GM19043 (cell line): ENCODE results near the gene NKD2.
"Not testable (repeated sequence)": the region's sequence is repeated elsewhere in the genome, so short reads cannot be mapped to it uniquely, and the experiment has no call there.

ENCODE experiments used
- ATAC-seq: cut with Tn5 transposase; IDR thresholded peaks from one replicate; pipeline ENCODE4 v1.9.1; 2021; ENCODE audit warnings: low read depth; ENCODE audit not compliant: unreplicated experiment

The NKD2 gene

DNA sequence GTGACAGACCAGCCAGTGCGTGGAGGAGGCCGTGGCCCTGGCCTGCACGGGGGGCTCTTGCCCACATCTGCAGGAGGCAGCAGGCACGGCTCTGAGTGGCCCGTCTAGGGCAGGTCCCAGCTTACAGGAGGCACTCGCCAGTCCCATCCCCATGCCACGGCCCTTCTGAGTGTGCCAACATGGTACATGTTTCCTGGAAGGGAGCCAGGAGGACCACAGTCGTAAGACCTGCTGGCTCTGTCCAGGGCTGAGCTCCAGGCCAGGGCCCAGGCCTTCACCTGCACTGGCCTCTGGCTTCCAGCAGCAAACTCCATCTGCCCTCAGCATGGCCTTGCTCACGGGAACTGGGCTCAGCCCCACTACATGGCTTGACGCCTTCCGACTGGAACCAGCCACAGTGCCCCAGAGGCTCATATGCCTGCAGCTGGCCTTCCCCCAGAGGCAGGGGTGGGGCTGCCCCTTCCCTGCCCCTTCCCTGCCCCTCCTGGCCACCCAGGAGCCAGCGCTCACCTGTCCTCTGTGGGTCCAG lies 3.8 kb downstream of the NKD2 start:
- no peak for ATAC-seq

- no peak for ATAC-seq
Observed at GRCh38 chr5:1012900-1013237, 4.3 kb downstream of the NKD2 start.

- ATAC-seq: no peak
Observed at GRCh38 chr5:1013238-1013947, 4.8 kb downstream of the NKD2 start.

GRCh38 chr5:1013948-1014301 lies 5.3 kb downstream of the NKD2 start:
- ATAC-seq: no peak

DNA sequence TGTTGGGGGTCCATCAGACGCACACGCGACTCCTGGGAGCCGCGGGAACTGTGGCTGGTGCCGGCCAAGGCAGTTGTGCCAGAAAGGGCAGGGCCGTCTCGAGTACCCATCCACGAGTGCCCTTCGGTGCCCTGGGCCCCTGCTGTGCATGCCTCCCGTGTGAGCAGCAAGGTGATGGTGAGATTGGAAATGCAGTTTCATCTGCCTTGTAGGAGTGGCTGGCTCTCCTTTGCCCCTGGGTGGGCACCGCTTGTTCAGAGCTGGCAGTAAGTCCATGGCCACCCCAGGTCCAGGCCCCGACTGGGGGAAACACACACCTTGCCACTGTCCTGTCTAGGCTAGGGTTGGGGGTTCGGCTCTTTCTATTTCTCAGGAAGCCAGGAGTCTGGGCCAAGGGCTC lies 5.7 kb downstream of the NKD2 start:
- no peak for ATAC-seq

DNA sequence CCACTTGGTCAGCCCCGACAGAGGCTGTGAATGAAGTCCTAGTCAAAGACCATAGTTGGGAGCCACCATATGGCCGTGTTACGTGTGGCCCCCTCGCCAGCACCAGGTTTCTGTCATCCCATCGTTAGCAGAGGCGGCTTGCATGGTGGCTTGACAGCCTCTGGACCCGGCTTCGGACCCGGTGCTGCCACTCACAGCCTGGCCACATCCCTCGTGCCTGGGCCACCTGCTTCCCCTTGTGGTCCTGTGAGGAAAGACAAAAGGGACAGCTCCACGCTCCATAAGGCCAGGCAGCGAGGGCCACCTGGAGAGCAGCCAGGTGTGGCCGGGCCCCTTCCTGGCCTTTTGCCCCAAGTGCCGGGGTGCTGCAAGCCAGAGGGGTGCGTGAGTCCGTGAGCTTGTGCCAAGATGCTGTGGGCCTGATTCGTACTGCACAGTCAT lies 6.2 kb downstream of the NKD2 start:
- ATAC-seq: no peak

GRCh38 chr5:1015507-1015906 lies 6.9 kb downstream of the NKD2 start:
- no peak for ATAC-seq

GRCh38 chr5:1016036-1016435 lies 7.4 kb downstream of the NKD2 start:
- ATAC-seq: no peak

DNA sequence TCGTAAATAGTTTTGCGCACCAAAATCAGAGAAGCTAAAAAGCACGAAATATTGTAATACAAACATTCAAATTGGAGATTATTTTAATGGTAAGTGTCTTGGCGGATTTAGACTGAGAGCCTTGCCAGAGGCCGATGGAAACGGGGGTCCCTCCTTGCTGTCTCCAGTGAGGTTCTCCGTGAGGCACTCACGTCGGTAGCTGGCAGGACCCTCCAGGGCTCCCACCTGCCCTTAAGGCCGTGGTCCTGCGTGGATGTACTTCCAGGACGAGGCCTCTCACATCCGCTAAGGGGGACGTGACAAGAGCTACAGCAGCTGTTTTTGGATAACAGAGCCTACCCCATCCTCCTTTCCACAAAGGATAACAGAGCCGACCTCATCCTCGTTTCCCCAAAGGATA lies 7.9 kb downstream of the NKD2 start:
- no peak for ATAC-seq

DNA sequence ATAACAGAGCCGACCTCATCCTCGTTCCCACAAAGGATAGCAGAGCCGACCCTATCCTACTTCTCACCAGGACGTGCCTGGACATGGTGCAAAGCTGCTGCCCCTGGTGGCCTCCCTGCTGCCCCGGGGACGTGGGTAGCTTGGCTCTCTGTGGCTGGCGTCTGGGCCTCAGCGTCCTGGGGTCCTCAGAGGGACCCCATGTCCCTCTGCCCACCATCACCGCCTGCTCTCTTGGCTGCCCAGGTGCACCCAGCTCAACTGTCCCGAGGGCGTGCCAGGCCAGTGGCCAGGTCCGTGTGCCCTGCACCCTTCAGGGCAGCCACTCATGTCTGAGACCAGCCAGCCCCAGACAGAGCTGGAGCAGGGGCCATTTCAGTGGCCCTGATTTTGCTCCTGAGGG lies 8.5 kb downstream of the NKD2 start:
- ATAC-seq: no peak

- ATAC-seq: no peak
Observed at GRCh38 chr5:1017691-1018455, 9.3 kb downstream of the NKD2 start.

DNA sequence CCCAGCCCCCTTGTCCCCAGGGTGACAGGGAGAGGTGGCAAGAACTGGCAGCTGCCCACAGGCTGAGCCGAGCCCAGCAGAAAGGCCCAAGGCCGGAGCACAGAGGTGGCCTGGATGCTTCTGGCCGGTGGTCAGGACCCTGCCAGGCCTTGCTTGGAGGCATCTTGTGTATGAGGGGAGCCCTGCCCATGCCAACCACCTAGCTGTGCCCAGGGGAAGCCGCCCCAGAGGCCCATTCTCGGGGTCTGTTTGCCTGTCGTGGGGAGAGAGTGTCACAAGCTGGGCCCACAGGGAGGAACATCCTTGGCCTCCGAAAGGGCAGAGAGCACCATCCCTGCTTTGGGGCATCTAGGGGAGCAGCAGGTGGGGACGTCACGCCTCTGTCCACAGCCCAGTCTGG lies 10.0 kb downstream of the NKD2 start:
- ATAC-seq: no peak

GRCh38 chr5:1019001-1019905 lies 10.7 kb downstream of the NKD2 start:
- ATAC-seq: no peak

- no peak for ATAC-seq
Observed at GRCh38 chr5:1020452-1020961, 11.9 kb downstream of the NKD2 start.

- no peak for ATAC-seq
Observed at GRCh38 chr5:1021136-1021968, 12.8 kb downstream of the NKD2 start.

DNA sequence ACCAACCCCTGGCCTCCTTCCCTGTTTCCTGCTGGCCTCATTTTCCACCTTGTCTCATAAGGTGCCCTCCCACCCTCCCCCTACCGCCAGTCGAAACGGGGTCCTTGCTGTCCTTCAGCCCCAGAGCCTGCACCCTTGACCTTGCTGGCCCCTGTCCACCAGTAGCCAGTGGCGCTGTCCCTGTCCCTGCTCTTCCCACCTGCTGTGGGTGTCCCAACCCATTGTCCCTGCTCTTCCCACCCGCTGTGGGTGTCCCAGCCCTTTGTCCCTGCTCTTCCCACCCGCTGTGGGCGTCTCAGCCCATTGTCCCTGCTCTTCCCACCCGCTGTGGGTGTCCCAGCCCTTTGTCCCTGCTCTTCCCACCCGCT lies 13.4 kb downstream of the NKD2 start:
- not testable (repeated sequence) for ATAC-seq

DNA sequence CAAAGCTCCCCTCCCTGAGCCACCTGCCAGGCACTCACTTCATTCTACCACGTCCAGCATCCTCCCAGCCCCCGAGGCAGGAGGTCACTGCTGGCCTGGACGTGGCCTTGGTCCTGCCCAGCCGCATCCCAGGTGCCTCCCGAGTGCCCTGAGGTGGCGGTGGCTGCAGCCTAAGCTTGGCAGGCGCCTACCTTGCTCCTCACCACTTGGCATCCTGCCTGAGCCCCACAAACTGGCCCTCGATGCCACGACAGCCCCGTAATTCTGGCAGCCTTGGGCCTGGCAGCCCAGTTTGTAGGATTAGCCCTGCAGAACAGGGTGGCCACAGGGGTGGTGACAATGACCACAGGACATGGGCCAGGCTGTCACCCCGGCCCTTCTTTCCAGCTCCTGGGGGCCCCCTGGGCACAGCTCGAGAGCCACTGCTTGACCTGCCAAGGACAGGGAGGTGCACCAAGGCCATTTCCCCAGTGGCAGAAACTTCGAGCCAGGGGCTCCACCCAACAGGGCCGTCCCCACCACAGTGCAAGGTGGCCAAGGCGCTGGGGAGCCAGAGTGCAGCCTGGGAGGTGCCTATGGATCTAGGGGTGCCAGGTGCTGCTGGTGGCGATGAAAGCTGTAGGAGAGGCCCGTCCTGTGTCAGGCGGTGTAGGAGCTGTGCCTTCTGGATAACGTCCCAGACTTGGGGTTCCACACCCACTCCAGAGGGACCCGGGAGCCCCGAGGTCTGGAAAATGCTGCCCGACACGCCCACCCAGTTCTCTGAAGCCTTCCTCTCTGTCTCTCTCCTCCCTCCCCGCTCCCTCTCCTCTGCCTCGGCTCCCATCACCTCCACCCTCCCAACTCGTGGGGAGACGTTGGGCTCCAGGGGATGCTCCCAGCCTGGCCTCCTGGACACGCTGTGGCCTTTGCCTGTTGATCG lies 18.4 kb downstream of the NKD2 start:
- no peak for ATAC-seq

- no peak for ATAC-seq
Observed at GRCh38 chr5:1027631-1028441, 19.2 kb downstream of the NKD2 start.
